Measurements from ENCODE around the gene RXFP2.

DNA sequence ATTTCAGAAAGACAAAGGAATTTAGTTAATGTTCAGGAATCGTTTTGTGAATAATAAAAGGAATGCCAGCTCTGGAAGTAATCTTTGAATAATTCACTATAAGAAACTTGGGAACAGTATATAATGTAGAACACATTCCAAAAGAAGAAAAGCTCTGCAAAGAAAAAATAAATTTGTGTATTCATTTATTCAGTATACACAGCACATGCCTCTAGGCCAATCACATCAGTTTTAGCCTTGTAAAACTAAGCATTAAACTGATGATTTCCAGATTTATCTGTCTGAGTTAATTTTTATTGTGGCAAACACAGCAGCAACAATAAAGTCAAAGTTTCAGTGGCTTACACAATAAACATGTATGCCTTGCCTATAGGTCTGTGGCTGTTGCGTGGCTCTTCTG lies 5.7 kb upstream of the RXFP2 start:
- TF ChIP-seq POLR2A (IDR thresholded peaks at IDR 0.05; ENCODE audit: extremely low read depth, insufficient read length): no peak
- TF ChIP-seq, protein P1, sequence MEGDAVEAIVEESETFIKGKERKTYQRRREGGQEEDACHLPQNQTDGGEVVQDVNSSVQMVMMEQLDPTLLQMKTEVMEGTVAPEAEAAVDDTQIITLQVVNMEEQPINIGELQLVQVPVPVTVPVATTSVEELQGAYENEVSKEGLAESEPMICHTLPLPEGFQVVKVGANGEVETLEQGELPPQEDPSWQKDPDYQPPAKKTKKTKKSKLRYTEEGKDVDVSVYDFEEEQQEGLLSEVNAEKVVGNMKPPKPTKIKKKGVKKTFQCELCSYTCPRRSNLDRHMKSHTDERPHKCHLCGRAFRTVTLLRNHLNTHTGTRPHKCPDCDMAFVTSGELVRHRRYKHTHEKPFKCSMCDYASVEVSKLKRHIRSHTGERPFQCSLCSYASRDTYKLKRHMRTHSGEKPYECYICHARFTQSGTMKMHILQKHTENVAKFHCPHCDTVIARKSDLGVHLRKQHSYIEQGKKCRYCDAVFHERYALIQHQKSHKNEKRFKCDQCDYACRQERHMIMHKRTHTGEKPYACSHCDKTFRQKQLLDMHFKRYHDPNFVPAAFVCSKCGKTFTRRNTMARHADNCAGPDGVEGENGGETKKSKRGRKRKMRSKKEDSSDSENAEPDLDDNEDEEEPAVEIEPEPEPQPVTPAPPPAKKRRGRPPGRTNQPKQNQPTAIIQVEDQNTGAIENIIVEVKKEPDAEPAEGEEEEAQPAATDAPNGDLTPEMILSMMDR (IDR thresholded peaks at IDR 0.05; ENCODE audit: low read depth, low read length): no peak
- TF ChIP-seq MYC (IDR thresholded peaks at IDR 0.05; ENCODE audit: low read depth, low read length): no peak
- TF ChIP-seq, protein P2, sequence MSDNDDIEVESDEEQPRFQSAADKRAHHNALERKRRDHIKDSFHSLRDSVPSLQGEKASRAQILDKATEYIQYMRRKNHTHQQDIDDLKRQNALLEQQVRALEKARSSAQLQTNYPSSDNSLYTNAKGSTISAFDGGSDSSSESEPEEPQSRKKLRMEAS (IDR thresholded peaks at IDR 0.05; ENCODE audit: low read depth, low read length): no peak
